Adipose tissue (tissue), 3 donors: Measurements from ENCODE around the gene LRRC39. TPM values are rescaled to one million over a fixed set of nuclear protein-coding genes. Genes with fewer than 3 reads are reported as not detected.

Source experiments
- H3K27ac ChIP-seq: one replicate; pipeline ENCODE4 v1.5.1; 2013; ENCODE audit warnings: low read depth, low read length
- WGBS, 3 donors: extraction: QIAGEN DNeasy Blood & Tissue Kit; methylation state at CpG; one replicate each; pipeline ENCODE4 v1.1.7; 2013; 5-methylcytosine and 5-hydroxymethylcytosine counted together
- polyA plus RNA-seq, 3 donors: library from polyadenylated mRNA; stranded (reverse); fragments of 200-250 nt; gene quantifications; one replicate each; pipeline ENCODE4 v1.2.3, GENCODE V29; 2013
- donor health status: healthy with polysubstance abuse.
- donor health status: Bipolar disorder and iron deficiency.
- donor health status: healthy.

Gene LRRC39
- polyA plus RNA-seq, 3 donors, result 0.35 to 1.1 (median 1.0) TPM

DNA sequence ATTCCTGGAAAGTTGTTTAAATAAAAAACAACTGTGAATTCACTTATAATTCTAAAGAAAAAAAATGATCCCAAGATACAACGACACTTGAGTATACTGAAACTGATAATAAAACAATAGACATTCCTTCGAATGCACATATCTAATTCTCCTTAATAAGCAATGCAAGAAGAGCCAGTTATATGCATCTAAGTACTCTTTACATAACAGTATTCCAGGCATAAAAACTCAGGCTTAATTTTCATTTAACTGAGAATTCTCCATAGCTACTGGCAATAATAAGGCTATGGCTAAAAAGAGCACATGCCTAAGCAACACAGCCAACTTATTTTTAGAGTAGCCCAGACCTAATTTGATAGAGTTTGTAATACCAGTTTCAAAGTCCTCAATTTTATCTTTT is 76.5 kb downstream of the LRRC39 start:
- WGBS, 3 donors, result 89 to 96% (median 92%) methylated on average over 2 of the region's 2 CpGs
- no peak overlapping the region for H3K27ac ChIP-seq

DNA sequence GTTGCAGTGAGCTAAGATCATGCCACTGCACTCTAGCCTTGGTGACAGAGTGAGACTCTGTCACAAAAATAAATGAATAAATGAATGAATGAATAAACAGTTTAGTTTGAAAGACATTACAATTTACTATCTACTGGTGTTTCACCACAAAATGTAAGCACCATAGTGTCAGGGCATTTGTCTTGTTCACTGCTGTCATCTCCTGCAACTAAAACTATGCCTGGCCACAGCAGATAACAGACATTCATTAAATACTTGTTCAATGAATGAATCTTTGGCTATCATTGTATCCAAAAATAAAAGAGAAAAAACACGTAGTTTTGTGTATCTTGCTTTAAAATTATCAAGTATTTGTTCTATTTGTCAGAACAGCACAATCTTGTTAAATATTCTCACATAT is 77.9 kb downstream of the LRRC39 start:
- H3K27ac ChIP-seq, result no peak overlapping the region
- 77 to 86% (median 84%) methylated on average over 1 of the region's 1 CpG for WGBS, 3 donors

Other genes with a start within 250 kb of the LRRC39 start
- gene SLC35A3, start 208.3 kb downstream of the LRRC39 start, polyA plus RNA-seq, result 1 to 10 TPM; 6.3 to 8.4 (median 6.6) TPM
- gene SASS6, start 45.3 kb downstream of the LRRC39 start, polyA plus RNA-seq, result 1 to 10 TPM in 1 of 3 donors, under 1 TPM in 2; 0.62 to 2.0 (median 0.94) TPM
- gene TRMT13, start 45.1 kb downstream of the LRRC39 start, polyA plus RNA-seq, result 1 to 10 TPM; 6.4 to 7.0 (median 6.7) TPM
- 1 to 10 TPM; 4.4 to 5.8 (median 5.4) TPM for gene DBT, start 71.6 kb upstream of the LRRC39 start, polyA plus RNA-seq
- gene RTCA, start 88.0 kb upstream of the LRRC39 start, polyA plus RNA-seq, result 10 to 100 TPM; 19.6 to 24.2 (median 20.9) TPM
- gene CDC14A, start 174.2 kb upstream of the LRRC39 start, polyA plus RNA-seq, result 1 to 10 TPM; 1.4 to 3.0 (median 2.3) TPM